GM12878 (cell line): ENCODE measurements around the gene PUDP.

Source experiments
- CHD4 ChIP-seq: fragments of 200-600 bp; sonication (generic); IDR thresholded peaks from 2 replicates; pipeline ENCODE4 v1.6.1; 2016; ENCODE audit warnings: mild to moderate bottlenecking
- TAF1 ChIP-seq: IDR thresholded peaks from 2 replicates; pipeline ENCODE4 v1.6.1; 2011; ENCODE audit warnings: mild to moderate bottlenecking, low read depth, low read length, borderline replicate concordance

- no peak for TF ChIP-seq CHD4
- no peak for TF ChIP-seq TAF1
Measured at GRCh38 chrX:7132335-7133049, 15.5 kb downstream of the PUDP start.
